HFFc6 (cell line): ENCODE measurements around the gene BCL2. TPM values are rescaled to one million over a fixed set of nuclear protein-coding genes. Genes with fewer than 3 reads are reported as not detected.

Source experiments
- DNase-seq: peaks from one replicate; pipeline ENCODE4 v3.0.0-alpha.2; 2018
- H3K27ac Mint-ChIP-seq: 2 replicates; pipeline ENCODE4 v1.8.0; 2020; ENCODE audit warnings: mild to moderate bottlenecking, mixed read lengths
- H3K27me3 Mint-ChIP-seq: 2 replicates; pipeline ENCODE4 v1.8.0; 2021; ENCODE audit warnings: mild to moderate bottlenecking, moderate library complexity, mixed read lengths; ENCODE audit not compliant: insufficient read depth
- H3K36me3 Mint-ChIP-seq: 2 replicates; pipeline ENCODE4 v1.8.0; 2021; ENCODE audit warnings: low read depth, mixed read lengths
- H3K4me1 Mint-ChIP-seq: 2 replicates; pipeline ENCODE4 v1.8.0; 2020; ENCODE audit warnings: low read depth, mixed read lengths
- H3K4me3 Mint-ChIP-seq: 2 replicates; pipeline ENCODE4 v1.8.0; 2020; ENCODE audit warnings: mild to moderate bottlenecking, moderate library complexity, mixed read lengths
- H3K9me3 Mint-ChIP-seq: 2 replicates; pipeline ENCODE4 v1.8.0; 2020; ENCODE audit warnings: mild to moderate bottlenecking, mixed read lengths
- total RNA-seq, 6 experiments: library from RNA; stranded (reverse); fragmentation: NEBNext Ultra II Directional; extraction: Animal tissue kit (Norgen Biotek cat#: 25700); gene quantifications; 2 replicates in 1 of 6; 3 replicates in 5 of 6; pipeline ENCODE4 v1.2.3, GENCODE V29; 2021
- TF ChIP-seq, protein P1 (sequence below): fragments of 200-600 bp; sonication (generic); IDR thresholded peaks from 2 replicates; pipeline ENCODE4 v1.5.0; 2021; ENCODE audit warnings: antibody characterized with exemption, mild to moderate bottlenecking

Gene BCL2
- total RNA-seq, 6 experiments from 2014 or later: 0.17 to 1.1 (median 0.95) TPM

DNA sequence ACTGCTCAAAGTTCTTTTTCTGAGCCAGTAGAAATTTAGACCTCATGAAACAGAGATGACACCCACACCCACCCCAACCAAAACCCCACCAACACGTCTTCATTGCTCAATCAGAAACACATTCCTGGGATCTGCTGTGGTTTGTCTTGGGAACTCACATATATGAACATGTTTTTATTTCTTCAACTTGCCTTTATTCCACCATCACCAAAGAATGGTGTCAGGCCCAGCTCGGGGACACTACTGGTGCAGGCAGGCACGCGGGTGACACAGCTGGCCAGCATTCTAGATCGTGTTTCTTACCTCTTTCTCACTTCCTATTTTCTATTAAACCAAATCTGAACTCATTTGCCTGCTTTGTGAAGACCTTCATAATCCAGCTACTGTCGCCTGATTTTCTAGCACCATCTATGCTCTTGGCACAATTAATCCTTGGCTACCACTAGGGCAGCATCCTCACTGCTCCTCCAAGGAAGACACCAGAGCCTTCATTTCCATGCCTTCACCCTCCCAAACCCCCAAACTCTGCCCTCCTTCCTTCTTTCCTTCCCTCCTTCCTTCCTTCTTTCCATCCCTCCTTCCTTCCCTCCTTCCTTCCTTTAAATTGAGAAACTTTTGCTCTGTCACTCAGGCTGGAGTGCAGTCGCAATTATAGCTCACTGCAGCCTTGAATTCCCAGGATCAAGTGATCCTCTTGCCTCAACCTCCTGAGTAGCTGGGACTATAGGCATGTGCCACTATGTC, 157.1 kb downstream of the BCL2 start:
- H3K4me3 Mint-ChIP-seq: no peak overlapping the region
- DNase-seq: no peak
- no peaks in the 10 kb centered on the region for H3K9me3 Mint-ChIP-seq
- peaks cover 26% of the 10 kb centered on the region for H3K27me3 Mint-ChIP-seq
- H3K4me1 Mint-ChIP-seq: peaks cover 21% of the 10 kb centered on the region
- TF ChIP-seq, protein P1, sequence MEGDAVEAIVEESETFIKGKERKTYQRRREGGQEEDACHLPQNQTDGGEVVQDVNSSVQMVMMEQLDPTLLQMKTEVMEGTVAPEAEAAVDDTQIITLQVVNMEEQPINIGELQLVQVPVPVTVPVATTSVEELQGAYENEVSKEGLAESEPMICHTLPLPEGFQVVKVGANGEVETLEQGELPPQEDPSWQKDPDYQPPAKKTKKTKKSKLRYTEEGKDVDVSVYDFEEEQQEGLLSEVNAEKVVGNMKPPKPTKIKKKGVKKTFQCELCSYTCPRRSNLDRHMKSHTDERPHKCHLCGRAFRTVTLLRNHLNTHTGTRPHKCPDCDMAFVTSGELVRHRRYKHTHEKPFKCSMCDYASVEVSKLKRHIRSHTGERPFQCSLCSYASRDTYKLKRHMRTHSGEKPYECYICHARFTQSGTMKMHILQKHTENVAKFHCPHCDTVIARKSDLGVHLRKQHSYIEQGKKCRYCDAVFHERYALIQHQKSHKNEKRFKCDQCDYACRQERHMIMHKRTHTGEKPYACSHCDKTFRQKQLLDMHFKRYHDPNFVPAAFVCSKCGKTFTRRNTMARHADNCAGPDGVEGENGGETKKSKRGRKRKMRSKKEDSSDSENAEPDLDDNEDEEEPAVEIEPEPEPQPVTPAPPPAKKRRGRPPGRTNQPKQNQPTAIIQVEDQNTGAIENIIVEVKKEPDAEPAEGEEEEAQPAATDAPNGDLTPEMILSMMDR: no peak
- peak overlapping the region; percentile 62; the same call in 1 of the 2 replicates for H3K27ac Mint-ChIP-seq
- no peaks in the 10 kb centered on the region for H3K36me3 Mint-ChIP-seq

DNA sequence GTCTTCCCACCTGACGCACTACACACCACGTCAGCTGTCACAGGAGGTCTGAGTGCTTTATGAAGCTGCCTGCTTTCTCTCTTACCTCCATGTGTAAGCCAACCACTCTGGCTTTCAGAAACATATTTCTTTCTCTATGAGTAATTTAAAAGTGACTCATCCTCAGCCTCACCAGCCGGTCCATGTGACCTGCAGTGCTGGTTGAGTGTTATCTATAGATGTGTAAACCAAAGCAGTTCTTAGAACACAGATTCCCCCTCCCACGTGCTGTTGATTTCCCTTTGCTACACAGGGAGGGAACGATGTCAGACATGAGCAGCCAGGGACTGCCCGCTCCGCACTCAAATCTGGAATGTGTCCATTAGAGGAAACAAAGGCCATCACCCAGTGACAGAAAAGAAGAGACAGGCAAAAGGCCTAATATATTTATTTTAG, 157.8 kb downstream of the BCL2 start:
- Mint-ChIP-seq H3K4me3 (peak overlapping the region; percentile 43), H3K36me3 (no peaks in the 10 kb centered on the region), H3K27ac (peak overlapping the region; percentile 62), H3K9me3 (no peaks in the 10 kb centered on the region), H3K4me1 (peaks cover 21% of the 10 kb centered on the region), H3K27me3 (peaks cover 22% of the 10 kb centered on the region)
- TF ChIP-seq, protein P1: no peak
- DNase-seq: peak; percentile 77

DNA sequence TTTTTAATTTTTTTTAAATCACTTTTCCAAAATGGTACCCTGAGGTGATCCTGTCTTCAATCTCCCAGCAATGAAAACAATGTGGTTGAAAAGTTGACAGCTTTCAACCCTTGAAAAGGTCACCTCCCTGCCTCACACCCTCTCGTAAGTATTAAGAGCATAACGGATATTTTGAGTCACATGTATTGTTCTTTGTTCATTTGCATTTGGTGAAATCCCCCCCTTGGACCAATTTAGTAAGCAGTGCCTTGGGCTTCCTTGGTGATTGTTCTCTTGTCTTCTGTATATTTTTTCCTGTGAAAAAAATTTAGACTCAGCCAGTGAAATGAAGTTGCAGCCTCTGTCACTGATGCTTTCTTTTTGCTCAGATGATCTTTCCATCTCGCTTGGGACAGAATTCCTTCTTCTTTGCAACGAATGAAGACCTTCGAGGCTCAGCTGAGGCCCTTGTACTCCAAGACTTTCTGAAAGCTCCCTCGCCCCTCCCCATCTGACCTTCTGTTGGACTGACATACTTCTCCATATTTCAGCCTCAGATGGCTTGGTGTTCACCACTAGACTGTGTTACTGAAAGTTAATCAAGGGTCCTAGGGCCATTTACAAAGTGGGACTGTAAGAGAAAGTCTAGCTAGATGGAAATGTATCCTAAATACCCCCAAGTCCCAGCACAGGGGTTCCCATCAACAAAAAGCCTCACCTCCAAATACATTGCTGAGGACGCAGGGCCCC, 158.4 kb downstream of the BCL2 start:
- Mint-ChIP-seq H3K4me3 (peak overlapping the region; percentile 43; the same call in 1 of the 2 replicates), H3K27me3 (peaks cover 26% of the 10 kb centered on the region), H3K27ac (peak overlapping the region; percentile 62; the same call in 1 of the 2 replicates), H3K4me1 (peaks cover 21% of the 10 kb centered on the region), H3K36me3 (no peaks in the 10 kb centered on the region), H3K9me3 (no peaks in the 10 kb centered on the region)
- no peak for DNase-seq
- TF ChIP-seq, protein P1: no peak

DNA sequence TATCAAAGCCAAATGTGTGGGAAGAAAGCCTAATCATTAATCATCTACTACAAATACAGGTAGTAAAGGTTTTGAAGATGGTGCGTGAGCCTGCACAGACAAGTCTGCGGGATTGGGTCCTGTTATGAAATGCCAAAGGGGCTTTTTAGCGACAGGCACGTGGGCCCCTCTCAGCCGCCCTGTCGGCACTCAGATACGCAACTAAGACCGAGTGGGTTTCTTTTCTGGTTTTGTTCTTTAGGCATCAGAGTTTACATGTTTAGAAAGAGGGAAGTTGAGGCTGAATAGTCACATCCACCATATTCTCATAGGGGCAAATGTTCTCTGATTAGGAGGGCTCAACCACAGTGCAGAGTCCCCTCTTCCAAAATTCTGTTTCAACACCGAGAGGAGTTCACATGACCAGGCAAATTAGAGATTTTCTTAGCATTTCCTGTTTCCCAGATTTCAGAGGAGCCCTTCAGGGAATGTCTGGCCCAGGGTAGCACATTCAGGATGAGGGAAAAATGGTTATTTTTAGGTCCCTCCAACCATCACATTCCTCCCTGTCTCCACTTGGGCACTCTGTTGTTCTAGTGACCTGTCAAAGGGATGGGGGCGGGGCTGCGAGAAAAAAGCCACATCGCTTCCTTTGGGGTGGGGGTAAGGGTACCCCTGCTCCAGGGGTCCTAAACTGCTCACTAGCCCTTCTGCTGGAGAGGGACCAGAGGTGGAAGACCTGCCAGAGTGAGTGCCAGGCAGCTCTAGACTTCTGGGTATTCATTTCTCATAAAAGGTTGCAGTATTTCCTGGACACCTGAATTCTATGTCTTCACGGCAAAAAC, 159.2 kb downstream of the BCL2 start:
- H3K9me3 Mint-ChIP-seq: no peaks in the 10 kb centered on the region
- TF ChIP-seq, protein P1: no peak
- H3K27me3 Mint-ChIP-seq: peaks cover 19% of the 10 kb centered on the region
- no peak overlapping the region for H3K4me3 Mint-ChIP-seq
- H3K27ac Mint-ChIP-seq: no peak overlapping the region
- no peaks in the 10 kb centered on the region for H3K36me3 Mint-ChIP-seq
- DNase-seq: no peak
- H3K4me1 Mint-ChIP-seq: peaks cover 21% of the 10 kb centered on the region

DNA sequence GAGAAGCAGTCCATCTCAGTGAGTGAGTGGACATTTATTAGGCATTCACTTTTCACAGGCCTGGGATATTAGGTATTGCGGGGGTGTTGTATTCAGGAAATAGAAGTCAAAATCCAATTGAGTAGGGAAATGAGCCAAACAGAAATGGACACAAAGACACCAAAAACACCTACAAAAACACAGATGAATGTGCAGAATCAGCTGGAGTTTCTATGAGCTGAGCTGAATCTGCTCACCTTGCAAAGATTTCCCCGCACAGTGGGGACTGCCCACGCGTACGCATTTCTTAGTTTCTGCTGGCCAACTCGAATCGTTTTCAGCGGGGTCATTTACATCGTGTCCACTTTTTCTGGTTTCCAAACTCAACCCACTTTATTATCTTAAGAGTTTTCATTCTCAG, 160.0 kb downstream of the BCL2 start:
- no peak for DNase-seq
- H3K4me3 Mint-ChIP-seq: no peak overlapping the region
- no peaks in the 10 kb centered on the region for H3K9me3 Mint-ChIP-seq
- TF ChIP-seq, protein P1: no peak
- H3K36me3 Mint-ChIP-seq: no peaks in the 10 kb centered on the region
- H3K27me3 Mint-ChIP-seq: peaks cover 21% of the 10 kb centered on the region
- H3K27ac Mint-ChIP-seq: no peak overlapping the region
- peaks cover 21% of the 10 kb centered on the region for H3K4me1 Mint-ChIP-seq
